ENCODE measurements around the gene HYI. TPM values are rescaled to one million over a fixed set of nuclear protein-coding genes. Genes with fewer than 3 reads are reported as not detected.

HYI gene
- total RNA-seq, 4 donors from 2014 or later = 7.0 to 30.9 (median 14.7) TPM

Small RNAs within 50 kb of the gene (small RNA-seq; reads per million reads assigned to genes)
- 0 reads per million in 4 donors for gene MIR6735

Other genes starting within 250 kb of the HYI start
- gene TMEM125, start 183.9 kb downstream of the HYI start, total RNA-seq = 10 to 100 TPM in 2 of 4 donors, 1 to 10 TPM in 2; 4.2 to 15.5 (median 10.2) TPM
- gene C1orf210, start 168.3 kb downstream of the HYI start, total RNA-seq = 10 to 100 TPM in 2 of 4 donors, 1 to 10 TPM in 2; 7.9 to 16.2 (median 11.4) TPM
- gene TIE1, start 152.9 kb downstream of the HYI start, total RNA-seq = 10 to 100 TPM in 1 of 4 donors, 1 to 10 TPM in 3; 3.1 to 16.6 (median 5.9) TPM
- gene MPL, start 116.1 kb downstream of the HYI start, total RNA-seq = not detected
- 10 to 100 TPM; 16.5 to 96.0 (median 33.6) TPM for gene CDC20, start 95.0 kb downstream of the HYI start, total RNA-seq
- gene ELOVL1, start 85.9 kb downstream of the HYI start, total RNA-seq = 100 to 1,000 TPM in 3 of 4 donors, 10 to 100 TPM in 1; 99.8 to 187 (median 115) TPM
- 10 to 100 TPM; 34.5 to 60.1 (median 38.6) TPM for gene MED8, start 64.1 kb downstream of the HYI start, total RNA-seq
- gene SZT2, start 64.0 kb downstream of the HYI start, total RNA-seq = 10 to 100 TPM; 12.4 to 40.0 (median 27.7) TPM
- 100 to 1,000 TPM; 104 to 243 (median 112) TPM for gene PTPRF, start 77.0 kb upstream of the HYI start, total RNA-seq
- gene KDM4A, start 196.2 kb upstream of the HYI start, total RNA-seq = 10 to 100 TPM; 19.6 to 27.1 (median 22.4) TPM